Ovary (tissue), 9 donors: Measurements from ENCODE around the gene MAL. TPM values are rescaled to one million over a fixed set of nuclear protein-coding genes. Genes with fewer than 3 reads are reported as not detected.

Experiments
- DNase-seq, 5 donors: peaks; one replicate each; pipeline ENCODE4 v3.0.0-alpha.2; 2019 to 2020
- H3K27ac ChIP-seq, 2 donors: fragments of 200-600 bp; one replicate each; pipeline versions ENCODE4 v1.5.1 to v1.8.0; 2019 to 2022
- H3K27me3 ChIP-seq: fragments of 200-600 bp; one replicate; pipeline ENCODE4 v1.8.0; 2022
- H3K36me3 ChIP-seq: fragments of 200-600 bp; sonication (generic); one replicate; pipeline ENCODE4 v1.5.1; 2019
- H3K4me1 ChIP-seq: one replicate; pipeline ENCODE4 v1.8.1; 2013; ENCODE audit warnings: mild to moderate bottlenecking, moderate library complexity; ENCODE audit not compliant: insufficient read depth
- H3K4me3 ChIP-seq: fragments of 200-600 bp; sonication (generic); one replicate; pipeline ENCODE4 v1.5.1; 2017
- H3K9me3 ChIP-seq, 2 donors: fragments of 200-600 bp in 1 of 2; sonication (generic) in 1 of 2; one replicate each; pipeline versions ENCODE4 v1.5.1 to v1.8.1; 2013 to 2019; ENCODE audit warnings: mild to moderate bottlenecking in 1 of 2, moderate library complexity in 1 of 2
- CTCF ChIP-seq, 3 donors: fragments of 450-650 bp in 2 of 3; fragments of 200-600 bp in 1 of 3; IDR thresholded peaks; one replicate each; pipeline versions ENCODE4 v1.5.1 to v1.8.0; 2016 to 2022; ENCODE audit warnings: antibody characterized with exemption in 3 of 3, mild to moderate bottlenecking in 1 of 3
- EP300 ChIP-seq: sonication (generic); formaldehyde crosslinking; IDR thresholded peaks from one replicate; pipeline ENCODE4 v1.6.1; 2017; ENCODE audit warnings: antibody characterized with exemption
- POLR2A ChIP-seq: fragments of 450-650 bp; IDR thresholded peaks from one replicate; pipeline ENCODE4 v1.6.1; 2017; ENCODE audit warnings: antibody characterized with exemption, mild to moderate bottlenecking, moderate library complexity
- WGBS, 3 donors: extraction: QIAGEN DNeasy Blood & Tissue Kit in 1 of 3; methylation state at CpG; one replicate each; pipeline versions ENCODE4 v1.1.5 to v1.1.7; 2013 to 2017; 5-methylcytosine and 5-hydroxymethylcytosine counted together
- intact Hi-C, 4 donors: fragments of 100-400 bp; cut with DNase I; formaldehyde crosslinking; loops; one replicate each; pipeline versions ENCODE4 v1.11.0 to v1.15.1; 2022 to 2023
- polyA plus RNA-seq, 2 donors: library from polyadenylated mRNA; stranded (reverse); fragments of 200-250 nt in 1 of 2; fragments of 350-450 nt in 1 of 2; fragmentation: Illumina TruSeq in 1 of 2; extraction: RNeasy Lipid Tissue Mini Kit (QIAGEN cat#74804) in 1 of 2; gene quantifications; one replicate each; pipeline ENCODE4 v1.2.3, GENCODE V29; 2013 to 2014
- total RNA-seq, 7 donors: library from RNA; depleted of rRNA in 2 of 7; stranded (reverse); fragments of >200 nt in 2 of 7; fragmentation: NEBNext Ultra II Directional in 3 of 7; extraction: Animal tissue kit (Norgen Biotek cat#: 25700) in 3 of 7; gene quantifications; one replicate each; pipeline versions ENCODE4 v1.1.0 to v1.2.4, GENCODE V29; 2016 to 2023
- donor health status: DM: no; HTN: no; CAD: no; lungs with moderate emphysema.
- donor health status: DM: no; HTN: no; CAD: no.
- donor health status: Bipolar disorder and iron deficiency.
- donor health status: DM: yes; HTN: yes; CAD: no.
- donor health status: DM: no; HTN: no; CAD: no.
- donor health status: DM: yes; HTN: yes; CAD: no.

MAL gene
- total and polyA plus RNA-seq, 9 donors: 0.45 to 4.7 (median 1.6) TPM; not detected in 2

GRCh38 chr2:95054016-95054415, 28.5 kb downstream of the MAL start:
- Histone ChIP-seq H3K27me3 (no peaks in the 10 kb centered on the region), H3K4me1 (no peaks in the 10 kb centered on the region), H3K27ac (no peak overlapping the region), H3K36me3 (no peaks in the 10 kb centered on the region), H3K4me3 (no peak overlapping the region), H3K9me3 (no peaks in the 10 kb centered on the region)
- 65 to 79% (median 75%) methylated on average over 5 of the region's 5 CpGs for WGBS, 3 donors
- no peak for TF ChIP-seq CTCF (IDR thresholded peaks at IDR 0.05)
- intact Hi-C loops: no loop called here
- no peak for DNase-seq

DNA sequence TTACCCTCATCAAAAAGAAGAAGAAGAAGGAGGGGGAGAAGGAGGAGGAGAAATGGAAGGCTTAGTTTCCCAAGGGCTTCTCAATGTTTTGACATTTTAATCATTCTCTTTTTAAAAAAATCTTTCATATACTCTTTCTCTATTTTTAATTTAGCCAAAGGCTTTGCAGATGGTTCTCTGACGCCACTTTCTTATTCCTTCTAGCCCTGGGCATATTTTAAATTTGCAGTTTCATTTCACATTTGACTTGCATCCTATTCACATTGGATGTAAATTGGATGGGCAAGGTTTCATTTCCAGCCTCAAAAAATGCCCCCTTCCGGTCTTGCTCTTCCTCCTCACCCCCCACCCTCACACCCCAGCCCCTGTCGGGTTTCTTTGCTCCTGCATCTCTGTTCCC, 29.8 kb downstream of the MAL start:
- H3K27me3 ChIP-seq: no peaks in the 10 kb centered on the region
- DNase-seq: no peak
- intact Hi-C loops: no loop called here
- no peaks in the 10 kb centered on the region for H3K9me3 ChIP-seq
- no peaks in the 10 kb centered on the region for H3K4me1 ChIP-seq
- no peaks in the 10 kb centered on the region for H3K36me3 ChIP-seq
- 55 to 64% (median 55%) methylated on average over 3 of the region's 3 CpGs for WGBS, 3 donors
- TF ChIP-seq CTCF (IDR thresholded peaks at IDR 0.05): no peak
- TF ChIP-seq POLR2A: no peak
- TF ChIP-seq EP300: no peak
- H3K4me3 ChIP-seq: no peak overlapping the region
- no peak overlapping the region for H3K27ac ChIP-seq

DNA sequence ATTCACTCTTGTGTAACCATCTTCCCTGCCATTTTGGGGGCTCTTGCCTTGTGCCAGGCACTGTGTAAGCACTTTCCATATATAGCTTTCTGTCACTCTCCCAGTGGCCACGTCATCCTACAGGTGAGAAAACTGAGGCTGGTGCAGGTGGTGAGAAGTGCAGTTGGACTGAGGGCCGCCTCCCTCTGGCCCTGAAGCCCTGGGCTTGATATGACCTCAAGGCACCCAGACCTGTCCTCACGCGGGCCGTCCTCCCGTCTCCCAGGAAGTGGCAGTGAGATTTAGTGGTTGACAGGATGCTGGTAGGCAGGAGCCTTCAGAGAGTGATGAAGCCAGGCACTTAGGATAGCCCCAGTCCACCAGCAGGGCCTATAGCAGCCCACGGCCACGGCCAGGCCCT, 30.5 kb downstream of the MAL start:
- Histone ChIP-seq H3K9me3 (no peaks in the 10 kb centered on the region), H3K27ac (no peak overlapping the region), H3K4me3 (no peak overlapping the region), H3K36me3 (no peaks in the 10 kb centered on the region), H3K4me1 (no peaks in the 10 kb centered on the region), H3K27me3 (no peaks in the 10 kb centered on the region)
- no peak for DNase-seq
- WGBS, 3 donors: 73 to 85% (median 74%) methylated on average over 8 of the region's 8 CpGs
- TF ChIP-seq EP300 (no peak), POLR2A (no peak), CTCF (IDR thresholded peaks at IDR 0.05) (no peak)
- intact Hi-C loops: no loop called here

GRCh38 chr2:95056461-95057459, 31.3 kb downstream of the MAL start:
- H3K9me3 ChIP-seq: no peaks in the 10 kb centered on the region
- H3K36me3 ChIP-seq: no peaks in the 10 kb centered on the region
- 73 to 81% (median 74%) methylated on average over 15 of the region's 15 CpGs for WGBS, 3 donors
- TF ChIP-seq CTCF (IDR thresholded peaks at IDR 0.05) (no peak), POLR2A (no peak), EP300 (no peak)
- DNase-seq: no peak
- no peaks in the 10 kb centered on the region for H3K4me1 ChIP-seq
- H3K27ac ChIP-seq: no peak overlapping the region
- intact Hi-C loops: no loop called here
- H3K27me3 ChIP-seq: no peaks in the 10 kb centered on the region
- H3K4me3 ChIP-seq: no peak overlapping the region
